HG03342 (cell line): Measurements from ENCODE around the gene ALOX5.

Experiments used
- ATAC-seq: cut with Tn5 transposase; IDR thresholded peaks from one replicate; pipeline ENCODE4 v1.9.1; 2021; ENCODE audit warnings: mild to moderate bottlenecking, moderate library complexity; ENCODE audit not compliant: unreplicated experiment

Gene ALOX5

GRCh38 chr10:45441239-45442190 is 67.5 kb downstream of the ALOX5 start:
- no peak for ATAC-seq

DNA sequence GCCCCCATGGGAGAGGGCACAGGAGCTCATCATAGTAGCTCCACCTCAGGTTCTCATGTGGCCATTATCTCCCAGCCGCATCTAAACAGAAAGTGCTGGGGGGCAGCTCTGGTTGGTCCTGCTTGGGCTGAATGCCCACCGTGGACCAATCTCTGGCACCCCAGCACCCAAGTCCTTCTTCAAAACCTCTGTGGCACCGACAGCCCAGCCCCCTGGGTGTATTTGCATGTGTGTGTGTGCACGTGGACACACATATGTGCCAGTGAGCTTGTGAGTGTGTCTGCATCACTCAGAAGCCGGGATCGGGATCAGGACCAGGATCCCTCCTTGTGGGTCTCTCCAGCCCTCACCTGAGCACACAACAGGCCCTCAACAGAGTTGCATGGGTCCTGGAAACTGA is 68.2 kb downstream of the ALOX5 start:
- ATAC-seq = no peak

DNA sequence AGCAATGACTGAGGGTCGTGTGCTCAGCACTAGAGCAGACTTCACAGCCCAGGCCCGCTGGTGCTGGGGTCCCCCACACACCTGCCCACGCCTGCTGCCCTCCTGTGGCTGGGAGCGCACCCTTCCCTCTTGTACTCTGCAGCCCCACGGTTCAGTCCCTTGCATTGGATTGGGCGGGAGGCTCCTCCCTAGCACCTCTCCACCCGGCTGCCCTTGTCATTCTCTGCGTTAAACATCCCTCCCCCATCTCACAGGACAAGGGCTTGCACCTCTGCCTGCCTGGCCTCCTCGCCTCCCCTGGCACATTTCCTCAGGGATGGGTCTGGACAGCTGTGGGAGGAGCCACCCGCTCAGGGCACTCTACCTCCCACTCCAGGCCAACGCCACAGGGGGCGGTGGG is 68.6 kb downstream of the ALOX5 start:
- ATAC-seq = no peak

DNA sequence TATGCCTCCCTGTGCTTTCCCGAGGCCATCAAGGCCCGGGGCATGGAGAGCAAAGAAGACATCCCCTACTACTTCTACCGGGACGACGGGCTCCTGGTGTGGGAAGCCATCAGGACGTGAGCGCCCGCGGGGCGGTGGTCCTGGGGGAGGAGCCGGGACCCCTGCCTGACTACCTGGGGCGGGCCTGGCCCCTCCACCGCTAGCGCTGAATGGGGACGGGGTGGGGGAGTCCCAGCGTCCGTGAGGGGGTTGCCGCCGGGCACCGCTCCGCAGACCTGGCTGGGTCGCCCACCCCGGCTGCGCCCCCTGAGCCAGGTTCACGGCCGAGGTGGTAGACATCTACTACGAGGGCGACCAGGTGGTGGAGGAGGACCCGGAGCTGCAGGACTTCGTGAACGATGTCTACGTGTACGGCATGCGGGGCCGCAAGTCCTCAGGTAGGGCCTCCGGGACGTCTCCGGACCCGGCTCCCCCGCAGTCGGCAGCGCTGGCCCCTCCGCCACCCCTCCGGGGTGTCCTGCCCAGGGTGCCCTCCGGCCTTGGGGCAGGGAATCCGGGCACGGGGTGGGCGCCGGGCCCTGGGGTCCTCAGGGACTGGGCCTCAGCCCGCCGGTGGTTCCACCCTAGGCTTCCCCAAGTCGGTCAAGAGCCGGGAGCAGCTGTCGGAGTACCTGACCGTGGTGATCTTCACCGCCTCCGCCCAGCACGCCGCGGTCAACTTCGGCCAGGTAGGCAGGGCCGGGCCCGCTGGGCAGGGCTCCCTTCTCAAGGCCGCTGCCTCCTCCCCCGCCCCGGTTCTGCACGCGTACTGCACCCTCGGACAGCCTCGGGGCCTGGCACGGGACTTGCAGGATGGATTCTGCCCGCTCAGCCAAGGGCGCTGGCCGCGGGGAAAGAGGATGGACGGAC is 69.3 kb downstream of the ALOX5 start:
- ATAC-seq = no peak

- no peak for ATAC-seq
These were observed 70.0 kb downstream of the ALOX5 start for GRCh38 chr10:45444022-45444421.

DNA sequence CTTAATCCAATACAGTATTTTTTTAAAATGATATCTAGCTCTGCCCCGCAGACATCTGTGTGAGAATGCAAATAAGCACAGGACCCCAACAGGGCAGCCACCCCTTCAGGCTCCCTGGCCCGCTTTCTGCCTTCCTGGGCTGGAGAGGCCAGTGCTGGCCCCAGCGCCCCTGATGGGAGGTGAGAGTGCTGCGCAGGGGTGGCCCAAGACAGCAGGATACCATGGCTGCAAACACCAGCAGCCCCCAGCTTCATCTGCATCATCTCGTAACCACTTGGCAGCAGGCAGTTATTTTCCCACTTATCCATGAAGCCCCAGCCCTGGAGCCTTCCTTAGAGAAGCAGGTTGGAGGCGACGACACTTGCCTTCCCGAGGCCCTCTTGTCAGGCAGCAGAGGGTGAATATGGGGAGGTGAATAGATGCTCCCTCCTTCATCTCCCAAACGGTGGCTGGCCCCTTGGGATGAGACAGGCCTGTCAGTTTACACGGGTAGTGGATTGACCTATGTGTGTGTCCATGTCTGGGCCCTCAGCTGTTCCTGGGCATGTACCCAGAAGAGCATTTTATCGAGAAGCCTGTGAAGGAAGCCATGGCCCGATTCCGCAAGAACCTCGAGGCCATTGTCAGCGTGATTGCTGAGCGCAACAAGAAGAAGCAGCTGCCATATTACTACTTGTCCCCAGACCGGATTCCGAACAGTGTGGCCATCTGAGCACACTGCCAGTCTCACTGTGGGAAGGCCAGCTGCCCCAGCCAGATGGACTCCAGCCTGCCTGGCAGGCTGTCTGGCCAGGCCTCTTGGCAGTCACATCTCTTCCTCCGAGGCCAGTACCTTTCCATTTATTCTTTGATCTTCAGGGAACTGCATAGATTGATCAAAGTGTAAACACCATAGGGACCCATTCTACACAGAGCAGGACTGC is 71.2 kb downstream of the ALOX5 start:
- ATAC-seq = no peak

DNA sequence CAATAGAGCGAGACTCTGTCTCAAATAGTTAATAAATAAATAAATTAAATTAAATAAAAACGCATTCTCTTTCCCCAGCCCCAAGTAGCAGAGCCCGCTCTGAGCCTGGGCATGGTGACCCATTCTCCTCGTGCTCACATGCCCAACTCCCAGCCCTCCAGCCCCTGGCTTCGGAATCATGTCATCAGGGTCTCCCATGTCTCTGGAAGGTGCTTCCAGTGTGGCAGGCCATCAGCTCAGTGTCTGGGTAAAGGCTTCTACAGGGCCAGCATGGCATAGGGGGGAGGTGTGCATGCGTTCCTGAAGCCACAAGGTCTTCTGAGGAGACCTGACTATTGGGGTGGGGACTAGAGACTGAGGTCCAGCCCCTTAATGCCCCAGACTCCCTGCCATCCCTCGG is 72.8 kb downstream of the ALOX5 start:
- ATAC-seq = no peak

GRCh38 chr10:45447416-45447815 is 73.4 kb downstream of the ALOX5 start:
- ATAC-seq = no peak

DNA sequence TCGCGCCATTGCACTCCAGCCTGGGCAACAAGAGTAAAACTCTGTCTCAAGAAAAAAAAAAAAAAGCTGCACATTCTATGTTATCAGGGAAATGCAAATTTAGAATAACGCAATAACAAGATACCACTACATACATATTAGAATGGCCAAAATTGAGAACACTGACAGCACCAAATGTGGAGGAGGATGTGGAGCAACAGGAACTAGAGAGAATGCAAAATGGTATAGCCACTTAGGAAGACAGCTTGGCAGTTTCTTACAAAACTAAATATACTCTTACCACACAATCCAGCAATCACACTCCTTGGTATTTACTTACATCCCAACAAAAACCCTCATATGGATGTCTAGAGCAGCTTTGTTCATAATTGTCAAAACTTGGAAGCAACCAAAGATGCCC is 76.8 kb downstream of the ALOX5 start:
- no peak for ATAC-seq

DNA sequence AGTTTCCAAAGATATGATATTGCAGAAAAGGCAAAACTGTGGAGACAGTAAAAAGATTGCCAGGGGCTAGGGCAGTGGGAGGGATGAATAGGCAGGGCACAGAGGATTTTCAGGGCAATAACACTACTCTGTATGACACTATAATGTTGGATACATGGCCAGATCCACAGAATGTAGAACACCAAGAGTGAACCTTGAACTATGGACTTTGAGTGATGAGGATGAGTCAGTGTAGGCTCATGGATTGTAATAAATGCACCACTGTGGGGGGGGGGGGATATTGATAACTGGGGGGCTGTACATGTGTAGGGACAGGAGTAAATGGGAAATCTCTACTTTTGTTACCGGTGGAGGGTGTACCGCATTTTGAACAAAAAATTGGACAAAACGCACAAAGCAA is 77.4 kb downstream of the ALOX5 start:
- ATAC-seq = no peak

DNA sequence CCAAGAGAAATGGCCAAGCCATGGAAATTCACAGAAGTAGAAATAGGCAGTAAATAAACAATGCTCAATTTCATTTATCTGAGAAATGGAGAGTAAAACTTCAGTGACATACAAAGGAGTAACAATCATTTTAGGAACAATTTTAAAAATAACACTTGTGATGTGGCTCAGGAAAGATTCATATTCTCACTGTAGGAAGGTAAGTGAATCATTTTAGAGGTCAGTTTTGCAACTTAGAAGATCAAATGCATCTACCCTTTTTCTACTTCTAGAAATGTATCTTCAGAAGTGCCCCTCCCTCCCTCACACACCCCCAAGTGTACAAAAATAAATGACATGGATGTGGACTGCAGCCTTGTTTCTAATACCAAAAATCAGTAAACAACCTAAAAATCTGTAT is 78.3 kb downstream of the ALOX5 start:
- ATAC-seq = no peak

DNA sequence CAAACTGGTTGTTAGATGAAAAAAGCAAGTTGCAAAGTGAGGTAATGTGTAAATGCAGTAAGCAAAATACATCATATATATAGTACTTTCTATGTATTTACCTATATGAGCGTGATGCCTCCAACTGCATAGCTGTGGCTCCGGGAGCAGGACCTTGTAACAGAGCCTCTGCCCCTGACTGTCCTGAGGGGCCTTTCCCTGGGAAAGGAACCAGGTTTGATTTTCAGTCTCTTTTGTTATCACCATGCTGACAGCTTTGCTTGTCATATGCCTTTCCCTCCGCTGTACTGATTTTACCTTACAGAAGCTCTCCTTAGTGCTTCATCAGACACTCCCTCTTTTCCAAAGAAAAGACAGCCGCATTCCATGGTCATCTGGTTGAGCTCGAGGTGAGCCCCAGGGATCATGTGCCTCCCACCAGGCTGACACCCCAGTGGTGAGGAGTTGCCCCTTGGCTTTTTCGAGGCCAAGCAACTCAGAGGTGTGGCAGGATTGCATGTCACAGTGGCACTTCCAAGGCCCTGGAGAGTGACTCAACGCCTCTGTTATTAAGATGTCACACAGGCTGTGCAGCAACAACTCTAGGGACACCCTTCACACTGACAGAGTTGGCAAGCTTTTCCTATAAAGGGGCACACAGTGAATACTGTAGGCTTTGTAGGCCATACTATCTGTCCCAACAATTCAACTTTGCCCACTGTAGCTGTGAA is 78.9 kb downstream of the ALOX5 start:
- ATAC-seq = peak; percentile 9

DNA sequence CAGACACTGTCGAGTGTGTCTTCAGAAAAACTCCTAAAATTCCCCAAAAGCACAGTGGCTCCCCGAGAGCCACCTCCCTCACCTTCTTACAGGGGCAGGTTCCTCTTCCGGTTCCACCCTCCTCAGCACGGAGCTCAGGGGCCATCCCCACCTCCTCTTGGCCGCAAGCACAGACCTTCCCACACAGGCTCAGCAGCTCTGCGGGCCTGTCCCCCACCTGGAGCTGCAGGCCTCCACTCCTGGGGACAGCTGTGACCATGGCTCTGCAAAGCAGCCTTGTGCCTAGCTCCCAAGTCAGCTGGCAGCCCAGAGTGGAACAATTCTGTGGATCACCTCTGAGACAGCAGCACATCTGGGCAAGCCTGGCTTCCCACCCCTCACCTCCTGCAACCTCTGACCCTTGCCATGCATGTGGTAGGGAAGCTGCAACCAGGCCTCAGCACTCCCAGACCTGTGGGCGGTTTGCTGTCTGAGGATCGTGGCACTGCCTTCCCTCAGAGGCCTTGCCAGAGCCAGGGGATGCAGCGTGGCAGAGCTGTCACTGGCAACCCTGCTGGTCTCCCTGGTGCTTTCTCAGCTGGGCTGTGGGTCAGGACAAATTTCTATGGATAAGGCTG is 79.7 kb downstream of the ALOX5 start:
- peak; percentile 68 for ATAC-seq

GRCh38 chr10:45454262-45454661 is 80.2 kb downstream of the ALOX5 start:
- no peak for ATAC-seq

- no peak for ATAC-seq
These were observed 80.8 kb downstream of the ALOX5 start for GRCh38 chr10:45454859-45455258.

GRCh38 chr10:45456233-45456632 is 82.2 kb downstream of the ALOX5 start:
- ATAC-seq = no peak

DNA sequence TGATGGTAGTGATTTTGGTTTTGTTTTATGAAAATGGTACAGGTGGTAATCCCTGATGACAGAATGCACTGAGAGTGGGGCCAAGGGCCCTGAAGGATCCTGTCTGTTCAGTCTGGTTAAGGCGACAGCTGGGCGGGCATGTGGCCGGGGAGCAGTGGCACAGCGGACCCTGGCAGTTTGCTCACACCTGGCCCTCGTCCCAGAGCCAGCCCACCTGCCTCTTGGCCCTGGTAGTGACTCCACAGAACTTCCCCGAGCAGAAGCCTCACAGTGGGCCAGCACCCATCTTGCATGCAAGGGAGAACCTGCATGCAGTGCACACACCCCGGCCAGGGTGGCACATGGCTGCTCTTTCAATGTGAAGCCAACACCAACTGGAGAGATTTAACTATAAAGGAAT is 82.8 kb downstream of the ALOX5 start:
- no peak for ATAC-seq

GRCh38 chr10:45457487-45457886 is 83.5 kb downstream of the ALOX5 start:
- no peak for ATAC-seq

DNA sequence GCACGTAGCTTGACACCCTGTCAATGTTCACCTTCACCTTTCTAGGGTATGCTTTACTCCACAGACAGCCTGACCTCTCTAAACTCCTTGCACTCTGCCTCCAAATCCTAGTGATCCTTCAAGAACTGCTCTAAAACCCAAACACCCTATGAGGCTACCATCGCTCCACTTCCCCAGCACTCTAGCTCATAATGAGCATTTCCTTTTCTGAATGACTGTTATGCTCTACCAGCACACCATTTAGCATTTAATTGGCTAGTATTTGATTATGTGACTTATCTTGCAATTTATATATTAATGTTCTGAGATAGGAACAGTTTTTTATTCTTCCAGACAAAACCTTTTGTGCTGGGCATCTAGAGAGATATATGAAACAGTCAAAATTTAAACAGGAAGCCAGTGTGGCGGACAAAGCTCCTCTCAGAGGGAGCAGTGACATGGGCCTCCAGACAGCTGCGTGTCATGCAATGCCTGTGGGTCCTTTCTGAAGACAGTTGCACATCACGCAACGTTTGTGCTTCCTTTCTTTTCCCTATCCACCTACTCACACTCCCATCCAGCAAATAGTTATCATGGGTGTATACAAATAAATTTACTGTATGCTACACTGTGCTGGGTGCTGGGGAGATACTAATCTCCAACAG is 86.3 kb downstream of the ALOX5 start:
- peak; percentile 38 for ATAC-seq
